ENCODE measurements around the gene DMD.

DMD gene

GRCh38 chrX:31099536-31100090 is 2111.7 kb downstream of the DMD start:
- Histone ChIP-seq H3K36me3 (ENCODE audit: control insufficient read depth, insufficient read depth, low read length) (no peaks in the 10 kb centered on the region), H3K4me3 (ENCODE audit: low read length) (no peak overlapping the region), H3K9ac (ENCODE audit: low read length) (no peak overlapping the region), H3K4me1 (ENCODE audit: control insufficient read depth, insufficient read depth, low read length) (no peaks in the 10 kb centered on the region), H3K9me3 (ENCODE audit: control insufficient read depth, low read length) (no peaks in the 10 kb centered on the region), H3K27me3 (ENCODE audit: control insufficient read depth, insufficient read depth, low read length) (no peaks in the 10 kb centered on the region)

- Histone ChIP-seq H3K9me3 (ENCODE audit: control insufficient read depth, low read length) (no peaks in the 10 kb centered on the region), H3K4me1 (ENCODE audit: control insufficient read depth, insufficient read depth, low read length) (no peaks in the 10 kb centered on the region), H3K9ac (ENCODE audit: low read length) (no peak overlapping the region), H3K27me3 (ENCODE audit: control insufficient read depth, insufficient read depth, low read length) (no peaks in the 10 kb centered on the region), H3K4me3 (ENCODE audit: low read length) (no peak overlapping the region), H3K36me3 (ENCODE audit: control insufficient read depth, insufficient read depth, low read length) (no peaks in the 10 kb centered on the region)
Measured at GRCh38 chrX:31098079-31098478, 2113.3 kb downstream of the DMD start.

GRCh38 chrX:31093639-31093975 is 2117.7 kb downstream of the DMD start:
- Histone ChIP-seq H3K4me1 (ENCODE audit: control insufficient read depth, insufficient read depth, low read length) (no peaks in the 10 kb centered on the region), H3K4me3 (ENCODE audit: low read length) (no peak overlapping the region), H3K9me3 (ENCODE audit: control insufficient read depth, low read length) (no peaks in the 10 kb centered on the region), H3K27me3 (ENCODE audit: control insufficient read depth, insufficient read depth, low read length) (no peaks in the 10 kb centered on the region), H3K9ac (ENCODE audit: low read length) (no peak overlapping the region), H3K36me3 (ENCODE audit: control insufficient read depth, insufficient read depth, low read length) (no peaks in the 10 kb centered on the region)

GRCh38 chrX:31092970-31093638 is 2118.2 kb downstream of the DMD start:
- Histone ChIP-seq H3K36me3 (ENCODE audit: control insufficient read depth, insufficient read depth, low read length) (no peaks in the 10 kb centered on the region), H3K27me3 (ENCODE audit: control insufficient read depth, insufficient read depth, low read length) (no peaks in the 10 kb centered on the region), H3K4me3 (ENCODE audit: low read length) (no peak overlapping the region), H3K9ac (ENCODE audit: low read length) (no peak overlapping the region), H3K9me3 (ENCODE audit: control insufficient read depth, low read length) (no peaks in the 10 kb centered on the region), H3K4me1 (ENCODE audit: control insufficient read depth, insufficient read depth, low read length) (no peaks in the 10 kb centered on the region)

GRCh38 chrX:31092476-31092875 is 2118.9 kb downstream of the DMD start:
- no peaks in the 10 kb centered on the region for H3K27me3 ChIP-seq (ENCODE audit: control insufficient read depth, insufficient read depth, low read length)
- no peaks in the 10 kb centered on the region for H3K36me3 ChIP-seq (ENCODE audit: control insufficient read depth, insufficient read depth, low read length)
- no peaks in the 10 kb centered on the region for H3K4me1 ChIP-seq (ENCODE audit: control insufficient read depth, insufficient read depth, low read length)
- no peak overlapping the region for H3K9ac ChIP-seq (ENCODE audit: low read length)
- H3K9me3 ChIP-seq (ENCODE audit: control insufficient read depth, low read length): no peaks in the 10 kb centered on the region
- H3K4me3 ChIP-seq (ENCODE audit: low read length): no peak overlapping the region

- Histone ChIP-seq H3K4me1 (ENCODE audit: control insufficient read depth, insufficient read depth, low read length) (no peaks in the 10 kb centered on the region), H3K9me3 (ENCODE audit: control insufficient read depth, low read length) (no peaks in the 10 kb centered on the region), H3K9ac (ENCODE audit: low read length) (no peak overlapping the region), H3K4me3 (ENCODE audit: low read length) (no peak overlapping the region), H3K27me3 (ENCODE audit: control insufficient read depth, insufficient read depth, low read length) (no peaks in the 10 kb centered on the region), H3K36me3 (ENCODE audit: control insufficient read depth, insufficient read depth, low read length) (no peaks in the 10 kb centered on the region)
Measured at GRCh38 chrX:31091819-31092218, 2119.5 kb downstream of the DMD start.

GRCh38 chrX:31074522-31074921 is 2136.8 kb downstream of the DMD start:
- Histone ChIP-seq H3K4me3 (ENCODE audit: low read length) (no peak overlapping the region), H3K9ac (ENCODE audit: low read length) (no peak overlapping the region), H3K4me1 (ENCODE audit: control insufficient read depth, insufficient read depth, low read length) (no peaks in the 10 kb centered on the region), H3K9me3 (ENCODE audit: control insufficient read depth, low read length) (no peaks in the 10 kb centered on the region), H3K36me3 (ENCODE audit: control insufficient read depth, insufficient read depth, low read length) (no peaks in the 10 kb centered on the region), H3K27me3 (ENCODE audit: control insufficient read depth, insufficient read depth, low read length) (no peaks in the 10 kb centered on the region)

- Histone ChIP-seq H3K9ac (ENCODE audit: low read length) (no peak within 1 kb of the TSS), H3K4me3 (ENCODE audit: low read length) (no peak within 1 kb of the TSS), H3K4me1 (ENCODE audit: control insufficient read depth, insufficient read depth, low read length) (no peaks in the 10 kb centered on the region), H3K9me3 (ENCODE audit: control insufficient read depth, low read length) (no peaks in the 10 kb centered on the region), H3K27me3 (ENCODE audit: control insufficient read depth, insufficient read depth, low read length) (no peaks in the 10 kb centered on the region), H3K36me3 (ENCODE audit: control insufficient read depth, insufficient read depth, low read length) (no peaks in the 10 kb centered on the region)
Measured at GRCh38 chrX:31071725-31072124, 2139.6 kb downstream of the DMD start, which contains the start of gene FTHL17. TSS of gene FTHL17 (minus strand) at chrX:31072041. CDS start at chrX:31071953, 88 bp downstream.

GRCh38 chrX:31071262-31071661 is 2140.1 kb downstream of the DMD start:
- H3K9me3 ChIP-seq (ENCODE audit: control insufficient read depth, low read length): no peaks in the 10 kb centered on the region
- H3K4me3 ChIP-seq (ENCODE audit: low read length): no peak overlapping the region
- H3K4me1 ChIP-seq (ENCODE audit: control insufficient read depth, insufficient read depth, low read length): no peaks in the 10 kb centered on the region
- no peak overlapping the region for H3K9ac ChIP-seq (ENCODE audit: low read length)
- no peaks in the 10 kb centered on the region for H3K27me3 ChIP-seq (ENCODE audit: control insufficient read depth, insufficient read depth, low read length)
- H3K36me3 ChIP-seq (ENCODE audit: control insufficient read depth, insufficient read depth, low read length): no peaks in the 10 kb centered on the region

GRCh38 chrX:31070057-31070468 is 2141.3 kb downstream of the DMD start:
- no peaks in the 10 kb centered on the region for H3K36me3 ChIP-seq (ENCODE audit: control insufficient read depth, insufficient read depth, low read length)
- no peaks in the 10 kb centered on the region for H3K4me1 ChIP-seq (ENCODE audit: control insufficient read depth, insufficient read depth, low read length)
- no peak overlapping the region for H3K9ac ChIP-seq (ENCODE audit: low read length)
- no peaks in the 10 kb centered on the region for H3K9me3 ChIP-seq (ENCODE audit: control insufficient read depth, low read length)
- no peaks in the 10 kb centered on the region for H3K27me3 ChIP-seq (ENCODE audit: control insufficient read depth, insufficient read depth, low read length)
- H3K4me3 ChIP-seq (ENCODE audit: low read length): no peak overlapping the region

Data from mucosa of stomach (tissue), 1 donor.